ENCODE data around the gene THUMPD1. TPM values are rescaled to one million over a fixed set of nuclear protein-coding genes. Genes with fewer than 3 reads are reported as not detected.
A peak's percentile ranks its signal among the peaks of the same experiment; 100 is the strongest.
"Not testable (repeated sequence)": the region's sequence is repeated elsewhere in the genome, so short reads cannot be mapped to it uniquely, and the experiment has no call there.

The THUMPD1 gene
- total RNA-seq, 1 donor from 2014 or later = 68.1 TPM

GRCh38 chr16:20747030-20747816, 5.6 kb upstream of the THUMPD1 start:
- no peak for DNase-seq (ENCODE audit: low read depth in 2 of 2)

- no peak for DNase-seq (ENCODE audit: low read depth in 2 of 2)
Observed at GRCh38 chr16:20746461-20746860, 4.8 kb upstream of the THUMPD1 start.

- peak; percentile 60 for DNase-seq (ENCODE audit: low read depth in 2 of 2)
Observed at GRCh38 chr16:20744922-20745440, 3.4 kb upstream of the THUMPD1 start.

GRCh38 chr16:20743591-20743990, 2.0 kb upstream of the THUMPD1 start:
- no peak for DNase-seq (ENCODE audit: low read depth in 2 of 2)

GRCh38 chr16:20740901-20741521, 607 bp downstream of the THUMPD1 start:
- peak; percentile 86 to 87 for DNase-seq (ENCODE audit: low read depth in 2 of 2)

GRCh38 chr16:20740007-20740883, 1.4 kb downstream of the THUMPD1 start:
- peak; percentile 37 to 50 for DNase-seq (ENCODE audit: low read depth in 2 of 2)

- DNase-seq (ENCODE audit: low read depth in 2 of 2) = no peak
Observed at GRCh38 chr16:20735490-20735889, 6.1 kb downstream of the THUMPD1 start.

GRCh38 chr16:20734782-20735181, 6.8 kb downstream of the THUMPD1 start:
- no peak for DNase-seq (ENCODE audit: low read depth in 2 of 2)

- DNase-seq (ENCODE audit: low read depth in 2 of 2) = no peak
Observed at GRCh38 chr16:20734056-20734455, 7.6 kb downstream of the THUMPD1 start.

GRCh38 chr16:20729141-20729540, 12.5 kb downstream of the THUMPD1 start:
- DNase-seq (ENCODE audit: low read depth in 2 of 2) = no peak

GRCh38 chr16:20727181-20727580, 14.4 kb downstream of the THUMPD1 start:
- DNase-seq (ENCODE audit: low read depth in 2 of 2) = no peak

- no peak for DNase-seq (ENCODE audit: low read depth in 2 of 2)
Observed at GRCh38 chr16:20726661-20727060, 15.0 kb downstream of the THUMPD1 start.

- DNase-seq (ENCODE audit: low read depth in 2 of 2) = no peak
Observed at GRCh38 chr16:20720251-20720650, 21.4 kb downstream of the THUMPD1 start.

GRCh38 chr16:20717718-20718117, 23.9 kb downstream of the THUMPD1 start:
- not testable (repeated sequence) for DNase-seq (ENCODE audit: low read depth in 2 of 2)

- DNase-seq (ENCODE audit: low read depth in 2 of 2) = no peak
Observed at GRCh38 chr16:20711277-20711911, 30.2 kb downstream of the THUMPD1 start.

GRCh38 chr16:20708129-20708528, 33.5 kb downstream of the THUMPD1 start:
- peak; percentile 10 to 44 for DNase-seq (ENCODE audit: low read depth in 2 of 2)

- DNase-seq (ENCODE audit: low read depth in 2 of 2) = no peak
Observed at GRCh38 chr16:20707461-20707860, 34.2 kb downstream of the THUMPD1 start.

GRCh38 chr16:20705972-20706371, 35.6 kb downstream of the THUMPD1 start:
- DNase-seq (ENCODE audit: low read depth in 2 of 2) = not testable (repeated sequence)

GRCh38 chr16:20704281-20704680, 37.3 kb downstream of the THUMPD1 start:
- no peak for DNase-seq (ENCODE audit: low read depth in 2 of 2)

GRCh38 chr16:20701692-20702091, 39.9 kb downstream of the THUMPD1 start:
- not testable (repeated sequence) for DNase-seq (ENCODE audit: low read depth in 2 of 2)

GRCh38 chr16:20696618-20697017, 45.0 kb downstream of the THUMPD1 start:
- no peak for DNase-seq (ENCODE audit: low read depth in 2 of 2)

All from lung microvascular endothelial cell (primary cell).